GM21576 (cell line): ENCODE data around the gene OR4N5.
"Not testable (repeated sequence)": the region's sequence is repeated elsewhere in the genome, so short reads cannot be mapped to it uniquely, and the experiment has no call there.

Experiments used
- ATAC-seq: cut with Tn5 transposase; IDR thresholded peaks from one replicate; pipeline ENCODE4 v1.9.1; 2021; ENCODE audit warnings: mild to moderate bottlenecking, moderate library complexity; ENCODE audit not compliant: unreplicated experiment

OR4N5 gene

GRCh38 chr14:20138520-20138919 lies at the start of gene OR4N5:
Gene OR4N5, plus strand, starts transcription at chr14:20138820. Its CDS starts 4,916 bp downstream, at chr14:20143736.
- ATAC-seq, result no peak

DNA sequence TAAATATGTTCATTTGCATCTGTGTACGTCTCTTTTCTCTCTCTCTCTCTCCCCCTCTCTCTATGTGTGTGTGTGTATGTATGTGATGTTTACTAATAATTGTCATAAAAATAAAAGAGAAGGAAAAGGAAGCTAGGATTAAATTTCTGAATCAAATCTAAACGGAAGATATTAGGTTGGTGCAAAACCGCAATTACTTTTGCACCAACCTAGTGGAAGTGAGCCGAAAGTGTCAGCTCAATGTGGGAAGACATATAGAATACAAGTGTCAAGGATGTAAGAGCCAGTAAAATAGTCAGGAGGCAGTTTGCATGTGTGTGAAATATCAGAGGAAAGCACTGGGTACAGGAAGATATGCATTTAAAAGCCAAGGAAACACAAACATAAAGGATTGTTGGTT lies 46.6 kb upstream of the OR4N5 start:
- ATAC-seq, result no peak

GRCh38 chr14:20093442-20093841 lies 45.2 kb upstream of the OR4N5 start:
- ATAC-seq, result no peak

- not testable (repeated sequence) for ATAC-seq
These were observed 39.5 kb upstream of the OR4N5 start for GRCh38 chr14:20098926-20099770.

- no peak for ATAC-seq
These were observed 28.2 kb upstream of the OR4N5 start, which contains the start of gene OR4K17 for GRCh38 chr14:20110438-20110837. Gene OR4K17, plus strand, starts transcription at chr14:20110739. Its CDS starts 6,761 bp downstream, at chr14:20117500.

GRCh38 chr14:20112321-20112720 lies 26.3 kb upstream of the OR4N5 start:
- ATAC-seq, result no peak

DNA sequence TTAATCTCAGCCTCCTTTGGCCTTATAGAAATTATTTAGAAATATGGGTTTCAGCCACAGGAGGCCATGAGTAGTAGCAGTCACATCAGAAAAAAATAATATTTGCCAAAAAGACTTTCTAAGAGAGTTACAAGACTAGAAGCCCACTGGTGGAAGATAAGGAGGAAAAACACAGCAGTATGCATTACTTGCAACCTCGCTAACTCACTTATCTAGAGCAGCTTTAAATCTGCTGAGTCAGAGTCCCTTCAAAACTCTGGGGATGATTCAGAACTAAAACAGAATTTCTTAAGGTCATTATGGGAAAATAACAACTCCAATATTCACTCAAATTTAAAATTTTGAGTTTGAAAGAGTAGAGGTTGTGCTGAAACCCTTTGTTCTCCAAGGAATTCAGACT lies 21.9 kb upstream of the OR4N5 start:
- ATAC-seq, result no peak

- no peak for ATAC-seq
These were observed 19.8 kb upstream of the OR4N5 start for GRCh38 chr14:20118795-20119194.

GRCh38 chr14:20143911-20144310 lies 5.3 kb downstream of the OR4N5 start:
- ATAC-seq, result no peak

DNA sequence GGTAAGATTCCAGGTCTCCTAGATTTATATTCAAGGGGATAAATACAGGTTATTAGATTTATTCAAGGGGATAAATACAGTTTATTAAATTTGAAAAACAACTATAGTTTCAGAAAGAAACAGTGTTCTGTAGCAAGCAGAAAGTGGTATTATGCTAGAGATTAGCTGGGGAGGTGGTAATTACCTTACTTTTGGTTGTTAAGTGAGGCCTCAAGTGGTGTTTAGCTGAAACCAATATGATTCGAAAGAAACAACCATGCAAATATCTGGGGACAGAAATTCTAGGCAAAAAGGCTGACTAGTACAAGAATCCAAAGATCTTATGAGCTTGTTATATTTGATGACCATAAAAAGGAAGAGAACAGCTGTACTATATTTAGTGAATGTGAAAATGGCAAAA lies 6.2 kb downstream of the OR4N5 start:
- ATAC-seq, result no peak

DNA sequence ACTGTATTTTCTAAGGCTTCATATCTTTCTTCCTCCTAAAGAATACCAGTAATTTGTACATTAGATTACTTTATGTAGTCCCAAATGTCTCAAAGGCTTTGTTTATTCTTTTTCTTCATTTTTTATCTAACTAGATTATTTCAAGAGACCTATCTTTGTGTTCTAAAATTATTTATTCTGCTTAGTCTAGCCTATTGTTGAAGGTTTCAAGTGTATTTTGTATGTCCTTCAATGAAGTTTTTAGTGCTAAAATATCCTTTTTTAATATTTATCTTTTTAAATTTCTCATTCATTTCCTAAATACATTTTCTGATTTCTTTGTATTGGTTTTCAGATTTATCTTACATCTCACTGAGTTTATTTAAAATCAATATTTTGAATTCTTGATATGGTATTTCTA lies 25.8 kb downstream of the OR4N5 start:
- no peak for ATAC-seq

DNA sequence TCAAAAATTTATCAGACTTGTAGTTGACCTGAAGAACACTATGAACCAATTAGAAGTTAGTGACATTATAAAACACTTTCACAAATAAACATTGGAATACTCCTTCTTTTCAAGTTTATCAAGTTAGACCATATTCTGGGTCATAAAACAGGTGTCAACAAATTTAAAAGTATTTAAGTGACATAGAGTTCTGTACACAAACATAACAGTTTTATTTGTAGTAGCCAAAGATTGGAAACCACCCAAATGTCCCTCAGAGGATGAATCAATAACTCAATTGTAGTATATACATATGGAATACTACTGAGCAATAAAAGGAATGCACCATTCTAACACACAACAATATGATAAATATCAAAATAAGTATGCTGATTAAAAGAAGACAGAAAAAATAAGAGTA lies 28.5 kb downstream of the OR4N5 start:
- ATAC-seq, result no peak

DNA sequence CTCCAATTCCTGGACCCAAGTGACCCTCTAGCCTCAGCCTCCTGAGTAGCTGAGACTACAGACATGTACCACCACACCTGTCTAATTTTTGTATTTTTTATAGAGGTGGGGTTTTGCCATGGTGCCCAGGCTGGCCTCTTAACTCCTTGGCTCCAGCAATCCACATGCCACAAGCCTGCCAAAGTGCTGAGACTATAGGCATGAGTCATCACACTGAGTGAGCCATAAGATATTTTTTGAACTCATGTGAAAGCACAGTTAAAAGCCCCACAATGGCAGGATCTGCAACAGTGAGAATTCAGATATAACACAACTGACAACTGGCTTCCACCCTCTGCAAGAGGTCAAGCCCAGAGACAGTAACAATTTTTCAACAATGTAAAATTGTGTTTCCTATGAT lies 31.2 kb downstream of the OR4N5 start:
- not testable (repeated sequence) for ATAC-seq

DNA sequence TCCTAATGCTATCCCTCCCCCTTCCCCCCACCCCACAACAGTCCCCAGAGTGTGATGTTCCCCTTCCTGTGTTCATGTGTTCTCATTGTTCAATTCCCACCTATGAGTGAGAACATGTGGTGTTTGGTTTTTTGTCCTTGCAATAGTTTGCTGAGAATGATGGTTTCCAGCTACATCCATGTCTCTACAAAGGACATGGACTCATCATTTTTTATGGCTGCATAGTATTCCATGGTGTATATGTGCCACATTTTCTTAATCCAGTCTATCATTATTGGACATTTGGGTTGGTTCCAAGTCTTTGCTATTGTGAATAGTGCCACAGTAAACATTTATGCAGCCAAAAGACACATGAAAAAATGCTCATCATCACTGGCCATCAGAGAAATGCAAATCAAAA lies 35.6 kb downstream of the OR4N5 start:
- ATAC-seq, result not testable (repeated sequence)

GRCh38 chr14:20176330-20176729 lies 37.7 kb downstream of the OR4N5 start:
- no peak for ATAC-seq

- no peak for ATAC-seq
These were observed 38.9 kb downstream of the OR4N5 start for GRCh38 chr14:20177433-20177974.

DNA sequence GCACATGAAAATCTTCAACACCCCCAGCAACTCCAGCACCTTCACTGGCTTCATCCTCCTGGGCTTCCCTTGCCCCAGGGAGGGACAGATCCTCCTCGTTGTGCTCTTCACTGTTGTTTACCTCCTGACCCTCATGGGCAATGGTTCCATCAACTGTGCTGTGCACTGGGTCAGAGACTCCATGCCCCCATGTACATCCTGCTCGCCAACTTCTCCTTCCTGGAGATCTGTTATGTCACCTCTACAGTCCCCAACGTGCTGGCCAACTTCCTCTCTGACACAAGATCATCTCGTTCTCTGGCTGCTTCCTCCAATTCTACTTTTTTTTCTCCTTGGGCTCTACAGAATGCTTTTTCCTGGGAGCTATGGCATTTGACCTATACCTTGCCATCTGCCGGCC lies 40.6 kb downstream of the OR4N5 start:
- no peak for ATAC-seq

DNA sequence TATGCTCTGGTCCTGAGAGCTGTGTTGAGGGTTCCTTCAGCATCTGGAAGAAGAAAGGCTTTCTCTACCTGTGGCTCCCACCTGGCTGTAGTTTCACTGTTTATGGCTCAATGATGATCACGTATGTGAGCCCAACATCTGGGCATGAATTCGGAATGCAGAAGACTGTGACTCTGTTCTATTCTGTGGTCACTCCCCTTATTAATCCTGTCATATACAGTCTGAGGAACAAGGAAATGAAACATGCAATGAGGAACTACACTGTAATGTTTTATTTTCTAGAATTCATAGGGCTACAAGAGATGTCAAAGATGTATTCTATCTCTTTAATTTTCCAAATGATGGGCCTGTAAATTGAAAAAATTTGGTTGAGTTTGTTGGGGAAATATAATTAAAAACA lies 41.3 kb downstream of the OR4N5 start:
- ATAC-seq, result no peak

- no peak for ATAC-seq
These were observed 41.9 kb downstream of the OR4N5 start for GRCh38 chr14:20180486-20180885.

DNA sequence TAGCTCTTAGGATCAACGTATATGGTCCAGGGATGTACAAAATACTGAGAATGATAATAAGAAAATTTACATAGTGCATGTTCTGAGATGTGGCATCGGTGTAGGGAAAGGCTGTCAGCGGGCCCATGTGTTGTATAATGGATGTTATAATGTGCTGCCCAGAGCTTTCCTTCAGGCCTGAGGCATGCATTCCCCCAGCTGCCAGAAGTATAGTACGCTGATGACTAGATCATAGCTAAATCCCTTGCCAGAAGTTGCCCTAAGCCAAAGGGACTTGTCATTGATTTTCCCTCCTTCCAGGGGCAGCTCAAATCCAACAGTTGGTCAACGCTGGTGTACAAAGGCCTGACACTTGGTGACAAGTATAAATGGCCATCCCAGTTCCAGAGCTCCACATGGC lies 45.6 kb downstream of the OR4N5 start:
- no peak for ATAC-seq

DNA sequence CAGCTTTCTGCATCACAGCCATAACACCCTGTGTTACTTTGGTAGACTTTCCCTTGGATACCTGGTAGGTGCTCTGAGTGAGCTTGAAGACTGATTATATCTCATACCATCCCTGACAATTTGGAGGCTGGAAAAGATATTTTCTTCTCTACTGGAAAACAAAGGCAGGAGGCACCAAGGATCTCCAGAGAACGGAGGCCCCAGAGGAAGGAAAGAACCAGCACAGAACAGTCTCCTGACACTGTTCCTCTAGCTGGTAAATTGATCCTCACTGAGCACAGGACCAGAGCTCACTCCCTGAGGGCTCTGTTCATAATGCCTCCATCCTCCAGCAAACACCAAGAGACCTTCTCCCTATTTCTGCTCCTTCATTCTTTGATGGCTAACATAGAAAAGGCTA lies 52.0 kb downstream of the OR4N5 start, which contains the start of gene OR11G2:
OR11G2 (plus strand) TSS at position 301 of the 400 bp plus-strand sequence. CDS start 6,542 bp downstream, outside the sequence.
- ATAC-seq, result no peak

GRCh38 chr14:20191396-20191795 lies 52.8 kb downstream of the OR4N5 start:
- ATAC-seq, result no peak
